HEK293 (cell line): ENCODE data around the gene NHEJ1.
A peak's percentile ranks its signal among the peaks of the same experiment; 100 is the strongest.

Experiments used
- CTCF ChIA-PET: fragments of 350-600 bp; formaldehyde crosslinking; extraction: SDS; loops from one replicate; lab custom pipeline; 2021; ENCODE audit warnings: antibody characterized with exemption; lab: Yijun Ruan, JAX
- POLR2A ChIA-PET: fragments of 300-600 bp; formaldehyde crosslinking; extraction: SDS; loops from one replicate; lab custom pipeline; 2020; ENCODE audit warnings: antibody characterized with exemption, inconsistent platforms; lab: Yijun Ruan, JAX
- H3K27ac ChIP-seq: fragments of 200-500 bp; sonication (Bioruptor generic); 2 replicates; pipeline ENCODE4 v1.5.1; 2014; ENCODE audit warnings: low read depth, low read length, control low read depth, inconsistent platforms; ENCODE audit errors: extremely low read depth
- H3K36me3 ChIP-seq, 2 experiments: fragments of 200-500 bp in 1 of 2; sonication (Bioruptor generic) in 1 of 2; 1 replicate in 1 of 2; 2 replicates in 1 of 2; pipeline ENCODE4 v1.5.1; 2014 to 2017; ENCODE audit warnings: inconsistent platforms in 2 of 2, low read length in 2 of 2; ENCODE audit not compliant: control insufficient read depth in 2 of 2, insufficient read depth in 1 of 2
- H3K4me1 ChIP-seq: fragments of 200-500 bp; sonication (Bioruptor generic); 2 replicates; pipeline ENCODE4 v1.5.1; 2014; ENCODE audit warnings: mild to moderate bottlenecking, low read length, inconsistent platforms; ENCODE audit not compliant: control insufficient read depth, insufficient read depth
- H3K4me3 ChIP-seq: 2 replicates; pipeline ENCODE4 v1.5.1; 2011; ENCODE audit warnings: low read depth, mild to moderate bottlenecking, control low read depth, low read length, moderate library complexity
- H3K9me3 ChIP-seq: fragments of 200-500 bp; sonication (Bioruptor generic); 2 replicates; pipeline ENCODE4 v1.5.1; 2014; ENCODE audit warnings: low read depth, low read length, inconsistent platforms; ENCODE audit not compliant: control insufficient read depth, insufficient read depth
- GLIS1 ChIP-seq: fragments of 450-650 bp; formaldehyde crosslinking; IDR thresholded peaks from 2 replicates; pipeline ENCODE4 v1.5.1; 2016; ENCODE audit warnings: missing biosample characterization, missing genetic modification characterization
- IKZF3 ChIP-seq: fragments of 450-650 bp; IDR thresholded peaks from 2 replicates; pipeline ENCODE4 v1.5.0; 2018; ENCODE audit warnings: missing biosample characterization, mild to moderate bottlenecking, missing genetic modification characterization, moderate library complexity
- KLF9 ChIP-seq: fragments of 450-650 bp; formaldehyde crosslinking; IDR thresholded peaks from 2 replicates; pipeline ENCODE4 v1.5.1; 2016; ENCODE audit warnings: missing biosample characterization, missing genetic modification characterization, low read depth
- MZF1 ChIP-seq: fragments of 450-650 bp; formaldehyde crosslinking; IDR thresholded peaks from 2 replicates; pipeline ENCODE4 v1.5.1; 2017; ENCODE audit warnings: missing biosample characterization, missing genetic modification characterization, borderline replicate concordance
- ZBTB1 ChIP-seq: fragments of 450-650 bp; formaldehyde crosslinking; IDR thresholded peaks from 2 replicates; pipeline ENCODE4 v1.5.1; 2016; ENCODE audit warnings: missing biosample characterization, missing genetic modification characterization
- ZBTB17 ChIP-seq: fragments of 450-650 bp; formaldehyde crosslinking; IDR thresholded peaks from 2 replicates; pipeline ENCODE4 v1.5.1; 2016; ENCODE audit warnings: missing biosample characterization, missing genetic modification characterization
- ZBTB21 ChIP-seq: fragments of 450-650 bp; formaldehyde crosslinking; IDR thresholded peaks from 2 replicates; pipeline ENCODE4 v1.5.1; 2017; ENCODE audit warnings: missing biosample characterization, missing genetic modification characterization
- ZIC2 ChIP-seq: fragments of 450-650 bp; formaldehyde crosslinking; IDR thresholded peaks from 2 replicates; pipeline ENCODE4 v1.5.1; 2016; ENCODE audit warnings: missing biosample characterization, missing genetic modification characterization
- ZNF10 ChIP-seq: fragments of 450-650 bp; formaldehyde crosslinking; IDR thresholded peaks from 2 replicates; pipeline ENCODE4 v1.5.1; 2017; ENCODE audit warnings: missing biosample characterization, missing genetic modification characterization
- ZNF169 ChIP-seq: fragments of 450-650 bp; formaldehyde crosslinking; IDR thresholded peaks from 2 replicates; pipeline ENCODE4 v1.5.1; 2016; ENCODE audit warnings: missing biosample characterization, missing genetic modification characterization
- ZNF202 ChIP-seq: fragments of 450-650 bp; formaldehyde crosslinking; IDR thresholded peaks from 2 replicates; pipeline ENCODE4 v1.5.1; 2016; ENCODE audit warnings: missing biosample characterization, missing genetic modification characterization, borderline replicate concordance
- ZNF223 ChIP-seq: fragments of 450-650 bp; formaldehyde crosslinking; IDR thresholded peaks from 2 replicates; pipeline ENCODE4 v1.5.1; 2016; ENCODE audit warnings: missing biosample characterization, missing genetic modification characterization
- ZNF280D ChIP-seq: fragments of 450-650 bp; formaldehyde crosslinking; IDR thresholded peaks from 2 replicates; pipeline ENCODE4 v1.5.1; 2016; ENCODE audit warnings: missing biosample characterization, missing genetic modification characterization
- ZNF324 ChIP-seq: fragments of 450-650 bp; formaldehyde crosslinking; IDR thresholded peaks from 2 replicates; pipeline ENCODE4 v1.5.1; 2016; ENCODE audit warnings: missing biosample characterization, missing genetic modification characterization
- ZNF423 ChIP-seq: fragments of 450-650 bp; formaldehyde crosslinking; IDR thresholded peaks from 2 replicates; pipeline ENCODE4 v1.5.1; 2016; ENCODE audit warnings: missing biosample characterization, missing genetic modification characterization
- ZNF654 ChIP-seq: fragments of 450-650 bp; formaldehyde crosslinking; IDR thresholded peaks from 2 replicates; pipeline ENCODE4 v1.5.1; 2016; ENCODE audit warnings: low read depth, missing biosample characterization, missing genetic modification characterization
- ZNF677 ChIP-seq: fragments of 450-650 bp; IDR thresholded peaks from 2 replicates; pipeline ENCODE4 v1.5.0; 2018; ENCODE audit warnings: missing biosample characterization, mild to moderate bottlenecking, missing genetic modification characterization, moderate library complexity
- ZNF837 ChIP-seq: fragments of 450-650 bp; formaldehyde crosslinking; IDR thresholded peaks from 2 replicates; pipeline ENCODE4 v1.5.1; 2016; ENCODE audit warnings: missing biosample characterization, missing genetic modification characterization
- ZSCAN16 ChIP-seq: fragments of 450-650 bp; formaldehyde crosslinking; IDR thresholded peaks from 2 replicates; pipeline ENCODE4 v1.5.1; 2016; ENCODE audit warnings: missing biosample characterization, missing genetic modification characterization
- TF ChIP-seq, protein P1 (sequence below): fragments of 450-650 bp; formaldehyde crosslinking; IDR thresholded peaks from 2 replicates; pipeline ENCODE4 v1.5.1; 2016; ENCODE audit warnings: missing biosample characterization, missing genetic modification characterization

NHEJ1 gene

GRCh38 chr2:219029829-219030165 is 130.8 kb downstream of the NHEJ1 start:
- no peaks in the 10 kb centered on the region for H3K36me3 ChIP-seq
- CTCF ChIA-PET: interaction anchor here (0.5 to 4.6 kb wide), 68 partner anchors 9 to 359 kb away, joined by 3 to 119 read pairs (median 5); partner anchors contain the start of gene CFAP65
- no peak overlapping the region for H3K4me3 ChIP-seq
- POLR2A ChIA-PET: interaction anchor here (1.0 kb wide), 1 partner anchor 125 kb away, joined by 5 read pairs; no protein-coding TSS in a partner anchor
- no peaks in the 10 kb centered on the region for H3K4me1 ChIP-seq
- TF ChIP-seq GLIS1 (tag by site-specific recombination) (peak; percentile 67), ZNF677 (tag by site-specific recombination) (no peak), ZNF169 (tag by site-specific recombination) (no peak), ZNF202 (tag by site-specific recombination) (no peak), MZF1 (tag by site-specific recombination) (no peak), IKZF3 (tag by site-specific recombination) (0 out of 2 replicates have a peak, but pooled peaks have one; percentile 16), ZNF324 (tag by site-specific recombination) (no peak), ZNF10 (tag by site-specific recombination) (peak; percentile 89), KLF9 (tag by site-specific recombination) (peak; percentile 59; the same call in 1 of the 2 replicates), ZIC2 (peak; percentile 53), ZNF654 (peak; percentile 73)
- TF ChIP-seq, protein P1, sequence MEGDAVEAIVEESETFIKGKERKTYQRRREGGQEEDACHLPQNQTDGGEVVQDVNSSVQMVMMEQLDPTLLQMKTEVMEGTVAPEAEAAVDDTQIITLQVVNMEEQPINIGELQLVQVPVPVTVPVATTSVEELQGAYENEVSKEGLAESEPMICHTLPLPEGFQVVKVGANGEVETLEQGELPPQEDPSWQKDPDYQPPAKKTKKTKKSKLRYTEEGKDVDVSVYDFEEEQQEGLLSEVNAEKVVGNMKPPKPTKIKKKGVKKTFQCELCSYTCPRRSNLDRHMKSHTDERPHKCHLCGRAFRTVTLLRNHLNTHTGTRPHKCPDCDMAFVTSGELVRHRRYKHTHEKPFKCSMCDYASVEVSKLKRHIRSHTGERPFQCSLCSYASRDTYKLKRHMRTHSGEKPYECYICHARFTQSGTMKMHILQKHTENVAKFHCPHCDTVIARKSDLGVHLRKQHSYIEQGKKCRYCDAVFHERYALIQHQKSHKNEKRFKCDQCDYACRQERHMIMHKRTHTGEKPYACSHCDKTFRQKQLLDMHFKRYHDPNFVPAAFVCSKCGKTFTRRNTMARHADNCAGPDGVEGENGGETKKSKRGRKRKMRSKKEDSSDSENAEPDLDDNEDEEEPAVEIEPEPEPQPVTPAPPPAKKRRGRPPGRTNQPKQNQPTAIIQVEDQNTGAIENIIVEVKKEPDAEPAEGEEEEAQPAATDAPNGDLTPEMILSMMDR (tag by site-specific recombination): peak; percentile 93
- no peaks in the 10 kb centered on the region for H3K9me3 ChIP-seq
- H3K27ac ChIP-seq: no peak overlapping the region

DNA sequence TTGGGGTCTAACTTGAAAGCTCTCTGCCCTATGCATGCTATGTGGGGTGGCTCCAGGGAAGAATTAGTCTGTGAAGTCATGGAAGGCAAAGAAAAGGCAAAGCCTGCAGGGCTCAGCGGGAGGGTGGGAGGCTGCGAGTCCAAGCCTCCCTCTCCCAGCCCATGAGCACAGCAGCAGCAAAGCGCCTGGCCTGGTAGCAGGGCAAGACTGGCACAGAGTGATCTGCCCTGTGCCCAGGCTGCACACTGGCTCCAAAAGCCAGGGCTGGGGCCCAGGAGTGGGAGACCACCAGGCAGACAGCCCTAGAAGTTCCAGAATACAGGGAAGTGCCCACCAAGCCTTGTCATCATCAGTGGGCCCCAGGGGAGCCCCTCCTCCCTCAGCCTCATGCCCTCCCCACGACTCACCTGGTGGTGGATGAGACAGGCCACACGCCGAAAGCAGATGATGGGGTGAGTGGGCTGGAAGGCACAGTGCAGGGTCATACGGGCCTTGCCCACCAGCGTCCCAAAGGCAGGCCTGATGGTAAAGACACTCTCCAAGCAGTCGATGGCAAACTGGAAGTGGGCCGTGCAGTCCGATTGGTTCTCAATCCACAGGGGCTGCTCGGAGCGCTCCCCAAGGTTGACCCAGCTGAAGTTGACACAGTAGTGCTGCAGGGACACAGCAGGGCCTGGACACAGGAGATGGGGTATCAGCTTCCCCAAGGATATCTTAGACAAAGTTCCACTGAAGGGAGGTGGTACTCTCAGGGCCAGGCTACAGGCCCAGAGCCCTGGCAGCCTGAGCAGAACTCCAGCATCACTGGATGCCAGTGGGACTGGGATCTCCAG is 131.4 kb downstream of the NHEJ1 start:
- ChIA-PET POLR2A (interaction anchor here (1.0 kb wide), 1 partner anchor 125 kb away, joined by 5 read pairs; no protein-coding TSS in a partner anchor), CTCF (interaction anchor here (0.6 to 4.6 kb wide), 69 partner anchors 9 to 360 kb away, joined by 3 to 119 read pairs (median 4); partner anchors contain the start of gene CFAP65)
- Histone ChIP-seq H3K4me1 (no peaks in the 10 kb centered on the region), H3K27ac (no peak overlapping the region), H3K36me3 (no peaks in the 10 kb centered on the region), H3K4me3 (no peak overlapping the region), H3K9me3 (no peaks in the 10 kb centered on the region)
- TF ChIP-seq ZBTB17: peak; percentile 43; the same call in 1 of the 2 replicates
- no peak for TF ChIP-seq ZNF324 (tag by site-specific recombination)

- CTCF ChIA-PET: interaction anchor here (0.6 to 4.6 kb wide), 9 partner anchors 14 to 146 kb away, joined by 3 to 119 read pairs (median 3); no protein-coding TSS in a partner anchor
- Histone ChIP-seq H3K9me3 (no peaks in the 10 kb centered on the region), H3K36me3 (no peaks in the 10 kb centered on the region), H3K27ac (no peak overlapping the region), H3K4me1 (no peaks in the 10 kb centered on the region), H3K4me3 (no peak overlapping the region)
- no peak for TF ChIP-seq ZNF423 (tag by site-specific recombination)
- no peak for TF ChIP-seq ZNF223 (tag by site-specific recombination)
- no peak for TF ChIP-seq ZBTB1 (tag by site-specific recombination)
- no peak for TF ChIP-seq ZSCAN16
- TF ChIP-seq ZBTB21 (tag by site-specific recombination): no peak
- no peak for TF ChIP-seq ZNF280D (tag by site-specific recombination)
- no peak for TF ChIP-seq ZNF837 (tag by site-specific recombination)
- POLR2A ChIA-PET: no interaction called here
These were observed 132.5 kb downstream of the NHEJ1 start for GRCh38 chr2:219028141-219028540.
